Vagina (tissue), 2 donors: ENCODE results near the gene ROR2. TPM values are rescaled to one million over a fixed set of nuclear protein-coding genes. Genes with fewer than 3 reads are reported as not detected.
"Not testable (repeated sequence)": the region's sequence is repeated elsewhere in the genome, so short reads cannot be mapped to it uniquely, and the experiment has no call there.

ENCODE experiments used
- DNase-seq, 2 donors: peaks; one replicate each; pipeline ENCODE4 v3.0.0-alpha.2; 2017; ENCODE audit errors: extremely low spot score in 2 of 2
- H3K27ac ChIP-seq: fragments of 200-600 bp; sonication (generic); one replicate; pipeline ENCODE4 v1.5.1; 2019
- H3K27me3 ChIP-seq: fragments of 200-600 bp; sonication (generic); one replicate; pipeline ENCODE4 v1.5.1; 2019
- H3K36me3 ChIP-seq, 2 donors: fragments of 200-600 bp; sonication (generic); one replicate each; pipeline ENCODE4 v1.5.1; 2017 to 2019
- H3K4me1 ChIP-seq: fragments of 200-600 bp; sonication (generic); one replicate; pipeline ENCODE4 v1.5.1; 2019
- H3K4me3 ChIP-seq, 2 donors: fragments of 200-600 bp; sonication (generic); 1 replicate in 1 of 2; 2 replicates in 1 of 2; pipeline ENCODE4 v1.5.1; 2016 to 2019
- H3K9me3 ChIP-seq: fragments of 200-600 bp; sonication (generic); one replicate; pipeline ENCODE4 v1.5.1; 2019
- POLR2A ChIP-seq, 2 donors: fragments of 450-650 bp; IDR thresholded peaks; one replicate each; pipeline ENCODE4 v1.6.1; 2017; ENCODE audit warnings: antibody characterized with exemption in 2 of 2, mild to moderate bottlenecking in 2 of 2, moderate library complexity in 2 of 2
- POLR2AphosphoS5 ChIP-seq, 2 donors: sonication (generic); formaldehyde crosslinking; IDR thresholded peaks; one replicate each; pipeline ENCODE4 v1.9.0; 2017; ENCODE audit warnings: antibody characterized with exemption in 2 of 2, mild to moderate bottlenecking in 2 of 2, low read depth in 1 of 2; ENCODE audit not compliant: insufficient read depth in 1 of 2
- intact Hi-C: fragments of 100-400 bp; cut with DNase I; formaldehyde crosslinking; loops from one replicate; pipeline ENCODE4 v1.15.1; 2023
- total RNA-seq: library from RNA; depleted of rRNA; stranded (reverse); fragments of >200 nt; gene quantifications from one replicate; pipeline ENCODE4 v1.2.3, GENCODE V29; 2016
- TF ChIP-seq, protein P1 (sequence below), 3 experiments: fragments of 450-650 bp in 2 of 3; fragments of 200-600 bp in 1 of 3; sonication (generic) in 1 of 3; IDR thresholded peaks; one replicate each; pipeline ENCODE4 v1.5.1; 2017 to 2019; ENCODE audit warnings: antibody characterized with exemption in 3 of 3, mild to moderate bottlenecking in 2 of 3, moderate library complexity in 2 of 3

Gene ROR2
- total RNA-seq, 1 donor from 2014 or later: 22.3 TPM

DNA sequence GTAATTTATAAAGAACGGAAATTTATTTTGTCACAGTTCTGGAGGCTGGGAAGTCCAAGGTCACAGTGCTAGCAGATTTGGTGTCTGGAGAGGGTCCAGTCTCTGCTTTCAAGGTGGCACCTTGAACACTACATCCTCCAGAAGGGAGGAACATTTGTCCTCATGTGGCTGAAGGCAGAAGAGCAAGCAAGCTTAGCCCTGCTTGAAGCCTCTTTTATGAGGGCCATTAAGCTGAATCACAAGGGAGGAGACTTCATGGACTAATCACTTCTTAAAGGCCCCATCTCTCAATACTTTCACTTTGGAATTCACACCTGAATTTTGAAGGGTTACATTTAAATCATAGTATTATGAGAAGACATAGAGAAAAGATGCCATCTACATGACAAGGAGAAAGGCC, 311.0 kb downstream of the ROR2 start:
- Histone ChIP-seq H3K27me3 (no peaks in the 10 kb centered on the region), H3K27ac (no peak overlapping the region), H3K36me3 (no peaks in the 10 kb centered on the region), H3K4me1 (no peaks in the 10 kb centered on the region), H3K9me3 (no peaks in the 10 kb centered on the region), H3K4me3 (no peak overlapping the region)
- intact Hi-C loops: no loop called here
- TF ChIP-seq, protein P1, sequence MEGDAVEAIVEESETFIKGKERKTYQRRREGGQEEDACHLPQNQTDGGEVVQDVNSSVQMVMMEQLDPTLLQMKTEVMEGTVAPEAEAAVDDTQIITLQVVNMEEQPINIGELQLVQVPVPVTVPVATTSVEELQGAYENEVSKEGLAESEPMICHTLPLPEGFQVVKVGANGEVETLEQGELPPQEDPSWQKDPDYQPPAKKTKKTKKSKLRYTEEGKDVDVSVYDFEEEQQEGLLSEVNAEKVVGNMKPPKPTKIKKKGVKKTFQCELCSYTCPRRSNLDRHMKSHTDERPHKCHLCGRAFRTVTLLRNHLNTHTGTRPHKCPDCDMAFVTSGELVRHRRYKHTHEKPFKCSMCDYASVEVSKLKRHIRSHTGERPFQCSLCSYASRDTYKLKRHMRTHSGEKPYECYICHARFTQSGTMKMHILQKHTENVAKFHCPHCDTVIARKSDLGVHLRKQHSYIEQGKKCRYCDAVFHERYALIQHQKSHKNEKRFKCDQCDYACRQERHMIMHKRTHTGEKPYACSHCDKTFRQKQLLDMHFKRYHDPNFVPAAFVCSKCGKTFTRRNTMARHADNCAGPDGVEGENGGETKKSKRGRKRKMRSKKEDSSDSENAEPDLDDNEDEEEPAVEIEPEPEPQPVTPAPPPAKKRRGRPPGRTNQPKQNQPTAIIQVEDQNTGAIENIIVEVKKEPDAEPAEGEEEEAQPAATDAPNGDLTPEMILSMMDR (IDR thresholded peaks at IDR 0.05): no peak
- TF ChIP-seq POLR2A (IDR thresholded peaks at IDR 0.05): no peak
- TF ChIP-seq POLR2AphosphoS5 (IDR thresholded peaks at IDR 0.05; ENCODE audit: insufficient read depth in 1 of 2, low read depth in 1 of 2): no peak
- DNase-seq: no peak

DNA sequence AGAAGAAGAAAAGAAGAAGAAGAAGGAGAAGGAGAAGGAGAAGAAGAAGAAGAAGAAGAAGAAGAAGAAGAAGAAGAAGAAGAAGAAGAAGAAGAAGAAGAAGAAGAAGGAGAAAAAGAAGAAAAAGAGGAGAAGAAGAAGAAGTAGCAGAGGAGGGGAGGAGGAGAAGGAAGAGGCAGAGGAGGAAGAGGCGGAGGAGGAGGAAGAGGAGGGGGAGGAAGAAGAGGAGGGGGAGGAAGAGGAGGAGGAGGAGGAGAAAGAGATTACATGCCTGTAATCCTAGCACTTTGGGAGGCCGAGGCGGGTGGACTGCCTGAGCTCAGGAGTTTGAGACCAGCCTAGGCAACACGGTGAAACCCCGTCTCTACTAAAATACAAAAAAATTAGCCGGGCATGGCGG, 315.2 kb downstream of the ROR2 start:
- H3K9me3 ChIP-seq, H3K27me3 ChIP-seq, intact Hi-C loops, H3K4me1 ChIP-seq, H3K36me3 ChIP-seq, H3K27ac ChIP-seq, H3K4me3 ChIP-seq, DNase-seq: not testable (repeated sequence)

DNA sequence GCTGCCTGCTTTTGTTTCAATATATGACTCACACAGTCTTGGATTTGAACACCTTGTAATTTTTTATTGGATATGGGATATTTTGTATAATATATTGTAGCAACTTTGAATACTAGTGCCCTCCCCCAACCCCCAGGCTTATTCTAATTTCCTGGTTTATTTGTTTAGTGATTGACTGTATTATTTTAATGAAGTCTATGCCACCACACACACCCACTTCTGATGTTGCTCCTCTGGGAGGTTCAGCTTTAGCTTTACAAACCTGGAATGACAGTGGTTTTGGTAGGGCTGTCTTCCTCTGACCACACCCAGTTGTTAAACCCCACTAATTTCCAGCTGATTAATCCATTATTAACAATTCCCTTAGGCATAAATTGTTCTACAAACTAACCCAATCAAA, 320.3 kb downstream of the ROR2 start:
- intact Hi-C loops: no loop called here
- no peaks in the 10 kb centered on the region for H3K9me3 ChIP-seq
- no peak for TF ChIP-seq POLR2AphosphoS5 (IDR thresholded peaks at IDR 0.05; ENCODE audit: insufficient read depth in 1 of 2, low read depth in 1 of 2)
- no peak for TF ChIP-seq POLR2A (IDR thresholded peaks at IDR 0.05)
- TF ChIP-seq, protein P1 (IDR thresholded peaks at IDR 0.05): no peak

DNA sequence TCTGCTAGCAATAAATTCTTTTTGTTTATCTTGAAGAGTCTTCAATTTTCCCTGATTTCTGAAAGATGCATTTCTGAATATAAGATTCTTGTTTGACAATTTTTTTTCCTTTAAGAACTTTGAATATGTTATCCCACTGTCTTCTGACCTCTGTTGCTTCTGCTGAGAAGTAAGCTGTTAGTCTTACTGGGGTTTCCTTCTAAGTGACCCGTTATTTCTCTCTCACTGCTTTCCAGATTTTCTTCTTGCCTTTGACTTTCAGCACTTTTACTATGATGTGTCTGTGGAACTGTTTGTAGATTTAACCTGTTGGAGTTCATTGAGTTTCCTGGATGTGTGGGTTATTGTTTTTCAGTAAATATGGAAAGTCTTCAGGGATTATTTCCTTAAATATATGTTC, 321.1 kb downstream of the ROR2 start:
- no peaks in the 10 kb centered on the region for H3K9me3 ChIP-seq
- DNase-seq: no peak
- no peak for TF ChIP-seq POLR2A (IDR thresholded peaks at IDR 0.05)
- TF ChIP-seq POLR2AphosphoS5 (IDR thresholded peaks at IDR 0.05; ENCODE audit: insufficient read depth in 1 of 2, low read depth in 1 of 2): no peak
- TF ChIP-seq, protein P1 (IDR thresholded peaks at IDR 0.05): no peak
- no peaks in the 10 kb centered on the region for H3K4me1 ChIP-seq
- intact Hi-C loops: no loop called here
- no peaks in the 10 kb centered on the region for H3K36me3 ChIP-seq
- H3K4me3 ChIP-seq: no peak overlapping the region
- H3K27me3 ChIP-seq: no peaks in the 10 kb centered on the region
- H3K27ac ChIP-seq: no peak overlapping the region

More for the DNA sequence above, 320.3 kb downstream of the ROR2 start:
- Histone ChIP-seq H3K27me3 (no peaks in the 10 kb centered on the region), H3K4me3 (no peak overlapping the region), H3K27ac (no peak overlapping the region), H3K36me3 (no peaks in the 10 kb centered on the region), H3K4me1 (no peaks in the 10 kb centered on the region)
- no peak for DNase-seq

DNA sequence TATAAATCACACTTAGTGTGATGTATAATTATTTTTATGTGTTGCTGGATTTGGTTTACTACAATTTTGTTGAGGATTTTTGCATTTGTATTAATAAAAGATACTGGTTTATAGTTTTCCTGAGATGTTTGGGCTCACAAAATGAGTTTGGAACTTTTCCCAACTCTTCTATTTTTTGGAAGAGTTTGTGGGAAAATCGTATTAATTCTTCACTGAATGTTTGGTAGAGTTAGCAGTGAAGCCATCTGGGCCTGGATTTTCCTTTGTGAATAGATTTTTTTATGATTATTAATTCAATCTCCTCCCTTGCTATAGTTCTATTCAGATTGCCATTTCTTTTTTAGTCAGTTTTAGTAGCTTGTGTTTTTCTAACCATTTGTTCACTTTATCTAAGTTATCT, 324.7 kb downstream of the ROR2 start:
- TF ChIP-seq POLR2AphosphoS5 (IDR thresholded peaks at IDR 0.05; ENCODE audit: insufficient read depth in 1 of 2, low read depth in 1 of 2): no peak
- no peak for TF ChIP-seq POLR2A (IDR thresholded peaks at IDR 0.05)
- TF ChIP-seq, protein P1 (IDR thresholded peaks at IDR 0.05): no peak
- no peak for DNase-seq

DNA sequence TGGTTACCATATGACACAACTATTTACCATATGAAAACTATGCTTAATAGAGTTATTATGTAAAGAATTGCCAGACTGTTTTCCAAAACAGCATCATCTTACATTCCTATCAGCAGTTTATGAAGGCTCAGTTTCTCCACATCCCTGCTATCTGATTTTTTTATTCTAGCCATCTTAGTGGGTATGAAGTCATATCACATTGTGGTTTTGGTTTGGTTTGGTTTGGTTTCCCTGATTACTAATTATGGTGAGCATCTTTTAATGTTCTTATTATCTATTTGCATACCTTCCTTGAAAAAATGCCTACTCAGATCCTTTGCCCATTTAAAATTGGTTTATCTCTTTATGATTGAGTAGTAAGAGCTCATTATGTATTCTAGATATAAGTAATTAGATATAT, 327.0 kb downstream of the ROR2 start:
- no peaks in the 10 kb centered on the region for H3K4me1 ChIP-seq
- intact Hi-C loops: loop anchor here (5.0 kb wide), 1 partner anchor 169 kb away; no protein-coding TSS in a partner anchor
- H3K4me3 ChIP-seq: no peak overlapping the region
- H3K27ac ChIP-seq: no peak overlapping the region
- H3K9me3 ChIP-seq: no peaks in the 10 kb centered on the region
- H3K36me3 ChIP-seq: no peaks in the 10 kb centered on the region
- no peak for TF ChIP-seq POLR2A (IDR thresholded peaks at IDR 0.05)
- TF ChIP-seq, protein P1 (IDR thresholded peaks at IDR 0.05): no peak
- no peak for TF ChIP-seq POLR2AphosphoS5 (IDR thresholded peaks at IDR 0.05; ENCODE audit: insufficient read depth in 1 of 2, low read depth in 1 of 2)
- DNase-seq: no peak
- H3K27me3 ChIP-seq: no peaks in the 10 kb centered on the region

More for the DNA sequence above, 324.7 kb downstream of the ROR2 start:
- no peaks in the 10 kb centered on the region for H3K36me3 ChIP-seq
- no peaks in the 10 kb centered on the region for H3K4me1 ChIP-seq
- H3K9me3 ChIP-seq: no peaks in the 10 kb centered on the region
- H3K4me3 ChIP-seq: no peak overlapping the region
- intact Hi-C loops: no loop called here
- no peaks in the 10 kb centered on the region for H3K27me3 ChIP-seq
- H3K27ac ChIP-seq: no peak overlapping the region

DNA sequence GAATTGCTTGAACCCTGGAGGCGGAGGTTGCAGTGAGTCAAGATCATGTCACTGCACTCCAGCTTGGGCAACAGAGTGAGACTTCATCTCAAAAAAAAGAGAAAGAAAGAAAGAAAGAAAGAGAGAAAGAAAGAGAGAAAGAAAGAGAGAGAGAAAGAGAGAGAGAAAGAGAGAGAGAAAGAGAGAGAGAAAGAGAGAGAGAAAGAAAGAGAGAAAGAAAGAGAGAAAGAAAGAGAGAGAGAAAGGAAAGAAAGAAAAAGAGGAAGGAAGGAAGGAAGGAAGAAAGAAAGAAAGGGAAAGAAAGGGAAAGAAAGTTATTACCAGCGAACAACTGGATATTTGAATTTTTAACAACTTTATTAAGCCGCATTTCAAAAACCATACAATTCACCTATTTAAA, 327.9 kb downstream of the ROR2 start:
- H3K4me3 ChIP-seq, H3K4me1 ChIP-seq, H3K27ac ChIP-seq, H3K36me3 ChIP-seq, DNase-seq, H3K9me3 ChIP-seq, H3K27me3 ChIP-seq: not testable (repeated sequence)
- intact Hi-C loops: loop anchor here (5.0 kb wide), 1 partner anchor 170 kb away; no protein-coding TSS in a partner anchor

DNA sequence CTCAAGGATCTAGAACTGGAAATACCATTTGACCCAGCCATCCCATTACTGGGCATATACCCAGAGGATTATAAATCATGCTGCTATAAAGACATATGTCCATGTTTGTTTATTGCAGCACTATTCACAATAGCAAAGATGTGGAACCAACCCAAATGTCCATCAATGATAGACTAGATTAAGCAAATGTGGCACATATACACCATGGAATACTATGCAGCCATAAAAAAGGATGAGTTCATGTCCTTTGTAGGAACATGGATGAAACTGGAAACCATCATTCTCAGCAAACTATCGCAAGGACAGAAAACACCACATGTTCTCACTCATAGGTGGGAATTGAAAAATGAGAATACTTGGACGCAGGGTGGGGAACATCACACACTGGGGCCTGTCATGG, 336.0 kb downstream of the ROR2 start:
- intact Hi-C loops, H3K27ac ChIP-seq, H3K36me3 ChIP-seq, H3K4me1 ChIP-seq, H3K27me3 ChIP-seq, H3K4me3 ChIP-seq, H3K9me3 ChIP-seq, DNase-seq: not testable (repeated sequence)
